IPS DF 4.7 (cell line): Measurements from ENCODE around the gene IL12A.

ENCODE experiments used
- DNase-seq: peaks from one replicate; pipeline ENCODE4 v3.0.0-alpha.2; 2013; ENCODE audit warnings: low spot score; ENCODE audit errors: extremely low read depth

IL12A gene

GRCh38 chr3:159989973-159990846 lies 1.6 kb downstream of the IL12A start:
- DNase-seq: no peak

- no peak for DNase-seq
Measured at GRCh38 chr3:159991591-159991990, 3.0 kb downstream of the IL12A start.

GRCh38 chr3:159992589-159992988 lies 4.0 kb downstream of the IL12A start:
- no peak for DNase-seq

GRCh38 chr3:159994182-159994581 lies 5.5 kb downstream of the IL12A start:
- no peak for DNase-seq

- DNase-seq: no peak
Measured at GRCh38 chr3:159995091-159995490, 6.5 kb downstream of the IL12A start.

GRCh38 chr3:159996018-159996417 lies 7.4 kb downstream of the IL12A start:
- no peak for DNase-seq

GRCh38 chr3:159996959-159997358 lies 8.3 kb downstream of the IL12A start:
- DNase-seq: no peak

- DNase-seq: no peak
Measured at GRCh38 chr3:160001148-160001760, 12.6 kb downstream of the IL12A start.

GRCh38 chr3:160001850-160002623 lies 13.4 kb downstream of the IL12A start:
- DNase-seq: no peak

- DNase-seq: no peak
Measured at GRCh38 chr3:160003520-160004128, 15.0 kb downstream of the IL12A start.

- no peak for DNase-seq
Measured at GRCh38 chr3:160005004-160005403, 16.4 kb downstream of the IL12A start.

GRCh38 chr3:160006282-160007163 lies 17.9 kb downstream of the IL12A start:
- DNase-seq: no peak

GRCh38 chr3:160008961-160009360 lies 20.3 kb downstream of the IL12A start:
- DNase-seq: no peak

GRCh38 chr3:160009525-160009924 lies 20.9 kb downstream of the IL12A start:
- DNase-seq: no peak

GRCh38 chr3:160010578-160010977 lies 21.9 kb downstream of the IL12A start:
- no peak for DNase-seq

GRCh38 chr3:160012108-160012507 lies 23.5 kb downstream of the IL12A start:
- no peak for DNase-seq

GRCh38 chr3:160016972-160017371 lies 28.3 kb downstream of the IL12A start:
- DNase-seq: no peak

- no peak for DNase-seq
Measured at GRCh38 chr3:160018959-160019358, 30.3 kb downstream of the IL12A start.

GRCh38 chr3:160020057-160020711 lies 31.5 kb downstream of the IL12A start:
- DNase-seq: no peak

- no peak for DNase-seq
Measured at GRCh38 chr3:160022068-160022467, 33.4 kb downstream of the IL12A start.
